ENCODE data around the gene OR2Y1.
"Not testable (repeated sequence)": the region's sequence is repeated elsewhere in the genome, so short reads cannot be mapped to it uniquely, and the experiment has no call there.

Gene OR2Y1

DNA sequence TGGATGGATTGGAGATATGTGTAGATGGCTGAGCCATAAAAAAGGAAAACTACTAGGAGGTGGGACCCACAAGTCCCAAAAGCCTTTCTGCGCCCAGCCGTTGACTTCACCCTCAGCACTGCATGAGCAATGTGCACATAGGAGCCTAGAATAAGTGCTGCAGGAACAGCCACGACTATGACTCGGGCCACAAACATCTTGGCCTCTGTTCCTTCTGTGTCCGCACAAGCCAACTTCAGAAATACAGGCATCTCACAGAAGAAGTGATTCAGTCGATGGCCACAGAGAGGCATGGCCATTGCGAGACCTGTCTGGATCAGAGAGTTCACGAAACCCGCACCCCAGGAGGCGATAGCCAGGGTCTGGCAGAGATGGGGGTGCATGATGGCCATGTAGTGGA lies 587 bp downstream of the OR2Y1 start:
- no peak for DNase-seq (ENCODE audit: low read depth, low spot score)

DNA sequence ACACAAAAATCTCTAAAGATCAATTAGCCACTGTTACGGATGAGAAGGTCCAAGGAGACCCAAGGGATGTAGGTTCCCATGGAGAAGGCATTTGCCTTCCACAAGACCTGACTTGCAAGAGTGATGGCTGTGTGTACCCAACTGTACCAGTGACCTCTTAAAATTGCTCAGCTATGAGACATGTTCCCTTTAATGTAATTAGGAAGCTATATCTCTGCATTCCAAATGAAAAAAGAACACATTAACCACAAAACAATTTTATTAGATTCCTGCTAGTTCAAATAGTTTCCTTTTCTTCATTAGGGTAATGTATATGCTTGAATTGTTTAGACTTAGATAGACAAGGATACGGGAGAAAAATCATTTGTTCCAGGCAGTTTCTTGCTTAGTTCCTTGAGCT lies 3.3 kb downstream of the OR2Y1 start:
- no peak for DNase-seq (ENCODE audit: low read depth, low spot score)

DNA sequence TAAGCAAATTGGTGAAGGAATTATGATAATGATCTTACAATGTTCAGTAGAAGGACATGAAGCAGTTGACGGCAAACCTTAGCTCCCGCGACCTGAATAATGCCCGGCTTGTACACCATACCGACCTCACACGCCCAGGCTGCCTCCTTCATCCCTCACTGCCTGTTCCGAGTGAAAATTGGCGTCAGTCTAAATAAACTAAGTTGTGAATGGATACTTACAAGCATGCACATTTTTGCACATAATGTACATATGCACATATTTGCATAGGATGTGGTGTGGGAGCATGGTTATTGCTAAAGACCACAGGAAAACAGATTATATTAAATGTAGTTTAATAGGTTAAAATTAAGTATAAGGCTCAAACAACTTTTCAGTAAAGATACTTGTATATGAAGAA lies 14.9 kb downstream of the OR2Y1 start:
- no peak for DNase-seq (ENCODE audit: low read depth, low spot score)

- DNase-seq (ENCODE audit: low read depth, low spot score), result no peak
Observed at GRCh38 chr5:180723936-180724335, 15.9 kb downstream of the OR2Y1 start.

- no peak for DNase-seq (ENCODE audit: low read depth, low spot score)
Observed at GRCh38 chr5:180720486-180720885, 19.4 kb downstream of the OR2Y1 start.

GRCh38 chr5:180719781-180720180 lies 20.1 kb downstream of the OR2Y1 start:
- DNase-seq (ENCODE audit: low read depth, low spot score), result no peak

- no peak for DNase-seq (ENCODE audit: low read depth, low spot score)
Observed at GRCh38 chr5:180718810-180719453, 20.9 kb downstream of the OR2Y1 start.

- DNase-seq (ENCODE audit: low read depth, low spot score), result no peak
Observed at GRCh38 chr5:180717989-180718388, 21.9 kb downstream of the OR2Y1 start.

DNA sequence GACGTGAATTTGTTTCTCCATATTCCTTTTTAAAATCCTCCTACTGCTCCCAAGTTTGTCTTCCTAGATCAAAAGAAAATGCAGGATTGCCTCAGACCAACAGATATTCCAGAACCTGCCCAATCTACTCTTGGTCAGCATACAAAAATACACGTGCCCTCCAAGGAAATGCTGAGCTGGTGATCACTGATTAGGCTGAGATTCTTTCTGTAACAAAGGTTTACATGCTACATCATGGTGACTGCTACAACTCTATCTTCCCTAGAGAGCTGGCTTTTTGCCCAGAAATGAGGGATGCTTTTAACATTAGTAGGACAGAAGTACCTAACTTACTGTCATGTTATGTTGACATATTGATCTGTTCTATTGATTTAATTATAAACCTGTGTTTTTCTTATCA lies 35.5 kb downstream of the OR2Y1 start:
- no peak for DNase-seq (ENCODE audit: low read depth, low spot score)

- no peak for DNase-seq (ENCODE audit: low read depth, low spot score)
Observed at GRCh38 chr5:180703912-180704311, 35.9 kb downstream of the OR2Y1 start.

DNA sequence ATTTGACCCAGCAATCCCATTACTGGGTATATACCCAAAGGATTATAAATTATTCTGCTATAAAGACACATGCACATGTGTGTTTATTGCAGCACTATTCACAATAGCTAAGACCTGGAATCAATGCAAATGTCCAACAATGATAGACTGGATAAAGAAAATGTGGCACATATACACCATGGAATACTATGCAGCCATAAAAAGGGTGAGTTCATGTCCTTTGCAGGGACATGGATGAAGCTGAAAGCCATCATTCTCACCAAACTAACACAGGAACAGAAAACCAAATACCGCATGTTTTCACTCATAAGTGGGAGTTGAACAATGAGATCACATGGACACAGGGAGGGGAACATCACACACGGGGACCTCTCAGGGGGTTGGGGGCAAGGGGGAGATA lies 36.5 kb downstream of the OR2Y1 start:
- not testable (repeated sequence) for DNase-seq (ENCODE audit: low read depth, low spot score)

GRCh38 chr5:180700440-180700839 lies 39.4 kb downstream of the OR2Y1 start:
- not testable (repeated sequence) for DNase-seq (ENCODE audit: low read depth, low spot score)

GRCh38 chr5:180699042-180699441 lies 40.8 kb downstream of the OR2Y1 start:
- no peak for DNase-seq (ENCODE audit: low read depth, low spot score)

GRCh38 chr5:180696116-180696515 lies 43.7 kb downstream of the OR2Y1 start:
- DNase-seq (ENCODE audit: low read depth, low spot score), result no peak

DNA sequence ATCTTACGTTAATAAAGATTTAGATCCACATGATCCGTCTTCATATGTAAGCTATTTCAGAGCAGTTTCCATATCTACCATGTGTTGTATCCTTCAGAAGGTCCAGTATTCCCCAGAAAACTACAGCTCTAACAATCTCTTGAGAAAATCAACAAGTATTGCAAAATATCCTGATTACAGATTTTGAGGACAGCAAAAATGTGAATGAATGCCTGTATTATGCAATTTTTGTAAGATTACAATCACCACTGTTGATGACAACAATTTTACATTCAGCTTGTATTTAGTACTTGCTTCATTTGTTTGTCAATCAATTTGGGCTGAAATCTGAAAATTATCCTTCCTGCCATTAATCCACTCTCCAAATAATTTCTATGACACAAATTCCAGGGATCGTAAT lies 47.4 kb downstream of the OR2Y1 start:
- no peak for DNase-seq (ENCODE audit: low read depth, low spot score)

DNA sequence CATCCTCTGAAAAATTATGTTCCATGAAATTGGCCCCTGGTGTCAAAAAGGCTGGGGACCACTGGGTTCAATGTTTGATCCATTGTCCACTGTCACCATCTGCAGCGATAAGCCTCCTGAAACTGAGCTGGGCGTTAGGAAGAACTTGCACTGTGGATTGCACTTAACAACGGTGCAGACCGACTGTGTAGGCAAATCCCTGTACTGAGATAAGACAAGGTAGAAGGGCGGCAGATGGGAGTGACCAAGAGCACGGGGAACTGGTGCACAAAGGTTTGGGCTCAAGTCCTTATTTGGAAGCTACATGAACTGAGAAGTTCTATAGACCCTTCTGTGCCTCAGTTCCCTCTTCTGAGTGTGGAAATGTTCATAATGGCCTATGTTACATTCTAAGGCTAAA lies 48.8 kb downstream of the OR2Y1 start:
- no peak for DNase-seq (ENCODE audit: low read depth, low spot score)

DNA sequence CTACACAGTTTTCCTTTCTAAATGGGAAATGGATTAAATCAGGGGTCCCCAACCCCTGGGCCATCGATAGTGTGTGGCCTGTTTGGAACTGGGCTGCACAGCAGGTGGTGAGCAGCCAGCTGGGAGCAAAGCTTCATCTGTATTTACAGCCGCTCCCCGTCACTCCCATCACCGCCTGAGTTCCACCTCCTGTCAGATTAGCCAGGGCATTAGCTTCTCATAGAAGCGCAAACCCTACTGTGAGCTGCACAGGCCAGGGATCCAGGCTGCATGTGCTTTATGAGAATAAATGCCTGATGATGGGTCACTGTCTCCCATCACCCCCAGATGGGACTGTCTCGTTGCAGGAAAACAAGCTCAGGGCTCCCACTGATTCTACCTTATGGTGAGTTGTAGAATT lies 49.3 kb downstream of the OR2Y1 start:
- no peak for DNase-seq (ENCODE audit: low read depth, low spot score)

GRCh38 chr5:180689775-180690174 lies 50.1 kb downstream of the OR2Y1 start:
- no peak for DNase-seq (ENCODE audit: low read depth, low spot score)
